GM19023 (cell line): ENCODE measurements around the gene C11orf86.
A peak's percentile ranks its signal among the peaks of the same experiment; 100 is the strongest.
"Not testable (repeated sequence)": the region's sequence is repeated elsewhere in the genome, so short reads cannot be mapped to it uniquely, and the experiment has no call there.

Source experiments
- ATAC-seq: cut with Tn5 transposase; IDR thresholded peaks from one replicate; pipeline ENCODE4 v1.9.1; 2021; ENCODE audit warnings: mild to moderate bottlenecking, moderate library complexity; ENCODE audit not compliant: unreplicated experiment

The C11orf86 gene

GRCh38 chr11:66974724-66975404 is at the start of gene C11orf86:
TSS of gene C11orf86 (plus strand) at chr11:66975304. CDS start at chr11:66975363, 59 bp downstream.
- no peak for ATAC-seq

GRCh38 chr11:66929753-66930152 is 45.4 kb upstream of the C11orf86 start:
- no peak for ATAC-seq

GRCh38 chr11:66932543-66932942 is 42.6 kb upstream of the C11orf86 start:
- no peak for ATAC-seq

- ATAC-seq, result no peak
Measured at GRCh38 chr11:66933531-66933930, 41.6 kb upstream of the C11orf86 start.

- no peak for ATAC-seq
Measured at GRCh38 chr11:66934950-66935779, 39.9 kb upstream of the C11orf86 start.

- no peak for ATAC-seq
Measured at GRCh38 chr11:66936311-66936711, 38.8 kb upstream of the C11orf86 start.

- ATAC-seq, result no peak
Measured at GRCh38 chr11:66937193-66937733, 37.8 kb upstream of the C11orf86 start.

GRCh38 chr11:66938582-66939135 is 36.4 kb upstream of the C11orf86 start:
- no peak for ATAC-seq

GRCh38 chr11:66950112-66950535 is 25.0 kb upstream of the C11orf86 start:
- no peak for ATAC-seq

- ATAC-seq, result no peak
Measured at GRCh38 chr11:66951135-66951534, 24.0 kb upstream of the C11orf86 start.

- no peak for ATAC-seq
Measured at GRCh38 chr11:66951927-66952337, 23.2 kb upstream of the C11orf86 start.

GRCh38 chr11:66953081-66953833 is 21.8 kb upstream of the C11orf86 start:
- no peak for ATAC-seq

GRCh38 chr11:66956689-66957290 is 18.3 kb upstream of the C11orf86 start:
- no peak for ATAC-seq

- peak; percentile 29 for ATAC-seq
Measured at GRCh38 chr11:66957971-66958231, 17.2 kb upstream of the C11orf86 start.

- ATAC-seq, result peak; percentile 94
Measured at GRCh38 chr11:66958232-66958955, 16.7 kb upstream of the C11orf86 start, which contains the start of gene PC. TSS of gene PC (minus strand) at chr11:66958383. CDS start at chr11:66872159, 86,224 bp downstream.

- no peak for ATAC-seq
Measured at GRCh38 chr11:66958956-66959274, 16.2 kb upstream of the C11orf86 start.

GRCh38 chr11:66961691-66962213 is 13.4 kb upstream of the C11orf86 start:
- not testable (repeated sequence) for ATAC-seq

- no peak for ATAC-seq
Measured at GRCh38 chr11:66962247-66962646, 12.9 kb upstream of the C11orf86 start.

GRCh38 chr11:66962801-66963200 is 12.3 kb upstream of the C11orf86 start:
- ATAC-seq, result no peak

GRCh38 chr11:66964495-66964894 is 10.6 kb upstream of the C11orf86 start:
- no peak for ATAC-seq
